HEK293 (cell line): ENCODE results near the gene ZG16.
A peak's percentile ranks its signal among the peaks of the same experiment; 100 is the strongest.

Experiments used
- CTCF ChIA-PET: fragments of 350-600 bp; formaldehyde crosslinking; extraction: SDS; loops from one replicate; lab custom pipeline; 2021; ENCODE audit warnings: antibody characterized with exemption; lab: Yijun Ruan, JAX
- POLR2A ChIA-PET: fragments of 300-600 bp; formaldehyde crosslinking; extraction: SDS; loops from one replicate; lab custom pipeline; 2020; ENCODE audit warnings: antibody characterized with exemption, inconsistent platforms; lab: Yijun Ruan, JAX
- H3K27ac ChIP-seq: fragments of 200-500 bp; sonication (Bioruptor generic); 2 replicates; pipeline ENCODE4 v1.5.1; 2014; ENCODE audit warnings: low read depth, low read length, control low read depth, inconsistent platforms; ENCODE audit errors: extremely low read depth
- H3K36me3 ChIP-seq, 2 experiments: fragments of 200-500 bp in 1 of 2; sonication (Bioruptor generic) in 1 of 2; 1 replicate in 1 of 2; 2 replicates in 1 of 2; pipeline ENCODE4 v1.5.1; 2014 to 2017; ENCODE audit warnings: inconsistent platforms in 2 of 2, low read length in 2 of 2; ENCODE audit not compliant: control insufficient read depth in 2 of 2, insufficient read depth in 1 of 2
- H3K4me1 ChIP-seq: fragments of 200-500 bp; sonication (Bioruptor generic); 2 replicates; pipeline ENCODE4 v1.5.1; 2014; ENCODE audit warnings: mild to moderate bottlenecking, low read length, inconsistent platforms; ENCODE audit not compliant: control insufficient read depth, insufficient read depth
- H3K4me3 ChIP-seq: 2 replicates; pipeline ENCODE4 v1.5.1; 2011; ENCODE audit warnings: low read depth, mild to moderate bottlenecking, control low read depth, low read length, moderate library complexity
- H3K9me3 ChIP-seq: fragments of 200-500 bp; sonication (Bioruptor generic); 2 replicates; pipeline ENCODE4 v1.5.1; 2014; ENCODE audit warnings: low read depth, low read length, inconsistent platforms; ENCODE audit not compliant: control insufficient read depth, insufficient read depth
- GLIS2 ChIP-seq: fragments of 450-650 bp; formaldehyde crosslinking; IDR thresholded peaks from 2 replicates; pipeline ENCODE4 v1.5.1; 2016; ENCODE audit warnings: missing biosample characterization, missing genetic modification characterization
- KLF17 ChIP-seq: fragments of 450-650 bp; formaldehyde crosslinking; IDR thresholded peaks from 2 replicates; pipeline ENCODE4 v1.5.1; 2016; ENCODE audit warnings: missing biosample characterization, missing genetic modification characterization
- TCF7L2 ChIP-seq: IDR thresholded peaks from 2 replicates; pipeline ENCODE4 v1.6.1; 2011; ENCODE audit warnings: low read depth, mild to moderate bottlenecking, inconsistent platforms, low read length, moderate library complexity, borderline replicate concordance
- ZNF391 ChIP-seq: fragments of 450-650 bp; formaldehyde crosslinking; IDR thresholded peaks from 2 replicates; pipeline ENCODE4 v1.5.1; 2016; ENCODE audit warnings: low read depth, missing biosample characterization, missing genetic modification characterization, borderline replicate concordance
- ZNF449 ChIP-seq: fragments of 450-650 bp; formaldehyde crosslinking; IDR thresholded peaks from 2 replicates; pipeline ENCODE4 v1.5.1; 2017; ENCODE audit warnings: missing biosample characterization, mild to moderate bottlenecking, missing genetic modification characterization, moderate library complexity
- ZNF518A ChIP-seq: fragments of 450-650 bp; formaldehyde crosslinking; conservative IDR thresholded peaks from 2 replicates; pipeline ENCODE4 v1.5.1; 2016; ENCODE audit warnings: low read depth, missing biosample characterization, missing genetic modification characterization
- ZNF843 ChIP-seq: fragments of 450-650 bp; formaldehyde crosslinking; IDR thresholded peaks from 2 replicates; pipeline ENCODE4 v1.5.1; 2016; ENCODE audit warnings: missing biosample characterization, missing genetic modification characterization
- ZSCAN5A ChIP-seq: fragments of 450-650 bp; formaldehyde crosslinking; IDR thresholded peaks from 2 replicates; pipeline ENCODE4 v1.5.1; 2016; ENCODE audit warnings: missing biosample characterization, missing genetic modification characterization
- ZXDB ChIP-seq: fragments of 450-650 bp; formaldehyde crosslinking; IDR thresholded peaks from 2 replicates; pipeline ENCODE4 v1.5.1; 2016; ENCODE audit warnings: missing biosample characterization, missing genetic modification characterization

Gene ZG16

GRCh38 chr16:29809031-29809747 lies 31.1 kb downstream of the ZG16 start:
- H3K4me3 ChIP-seq: peak overlapping the region; percentile 67
- peaks cover 0 to 38% of the 10 kb centered on the region in 2 experiments; a peak in 2 of 3 replicates for H3K36me3 ChIP-seq
- peak overlapping the region; percentile 100 for H3K27ac ChIP-seq
- no peaks in the 10 kb centered on the region for H3K9me3 ChIP-seq
- TF ChIP-seq ZNF518A (tag by site-specific recombination): no peak
- no peak for TF ChIP-seq ZXDB (tag by site-specific recombination)
- no peak for TF ChIP-seq ZNF449
- no peak for TF ChIP-seq ZSCAN5A (tag by site-specific recombination)
- TF ChIP-seq ZNF843 (tag by site-specific recombination): no peak
- TF ChIP-seq, all 188 proteins: peak for 0
- CTCF ChIA-PET: interaction anchor here (1.5 to 3.0 kb wide), 3 partner anchors 10 to 108 kb away, joined by 3 to 23 read pairs (median 13); partner anchors contain the start of gene MVP
- H3K4me1 ChIP-seq: peaks cover 14% of the 10 kb centered on the region
- POLR2A ChIA-PET: interaction anchor here (1.0 to 4.0 kb wide), 5 partner anchors 10 to 152 kb away, joined by 3 to 106 read pairs (median 9); partner anchors contain the start of genes KIF22, MVP, PAGR1 and TMEM219

GRCh38 chr16:29809850-29810698 lies 32.0 kb downstream of the ZG16 start:
- TF ChIP-seq KLF17 (tag by site-specific recombination) (no peak), GLIS2 (no peak), TCF7L2 (no peak), ZNF391 (tag by site-specific recombination) (no peak)
- CTCF ChIA-PET: interaction anchor here (0.6 to 2.9 kb wide), 4 partner anchors 9 to 1175 kb away, joined by 4 to 13 read pairs (median 8); partner anchors contain the start of gene MVP
- no peak overlapping the region; the same call in 1 of the 2 replicates for H3K4me3 ChIP-seq
- POLR2A ChIA-PET: interaction anchor here (0.8 to 2.4 kb wide), 7 partner anchors 10 to 1236 kb away, joined by 3 to 10 read pairs (median 4); partner anchors contain the start of genes CDIPT, KIF22, MVP and TAOK2
- H3K9me3 ChIP-seq: no peaks in the 10 kb centered on the region
- H3K4me1 ChIP-seq: peaks cover 7% of the 10 kb centered on the region
- H3K36me3 ChIP-seq: peaks cover 0 to 36% of the 10 kb centered on the region in 2 experiments; a peak in 2 of 3 replicates
- H3K27ac ChIP-seq: peak overlapping the region; percentile 100
